ENCODE measurements around the gene MUC2.

Gene MUC2

DNA sequence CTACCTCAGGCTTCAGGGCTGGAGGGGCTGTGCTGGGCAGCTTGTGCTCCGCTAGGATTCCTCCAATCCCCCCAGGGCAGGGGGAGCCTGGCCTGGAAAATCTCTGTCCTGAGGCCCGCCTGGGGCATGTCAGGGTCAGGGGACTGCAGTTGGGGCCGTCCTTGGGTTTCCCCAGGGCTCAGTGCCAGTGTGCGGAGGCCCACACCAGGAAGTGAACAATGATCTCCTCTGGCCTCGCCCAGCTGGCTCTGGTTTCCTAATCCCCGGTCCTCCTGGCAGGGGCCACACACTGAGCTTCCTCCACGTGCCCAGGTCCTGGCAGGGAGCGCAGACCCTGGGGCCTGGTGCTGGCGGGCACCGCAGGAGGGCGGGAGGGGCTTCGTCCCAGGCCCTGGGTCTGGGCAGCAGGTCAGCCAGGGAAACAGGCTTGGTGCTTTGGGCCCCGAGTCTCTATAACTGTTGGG, 1.4 kb upstream of the MUC2 start:
- peak; percentile 49 for DNase-seq

DNA sequence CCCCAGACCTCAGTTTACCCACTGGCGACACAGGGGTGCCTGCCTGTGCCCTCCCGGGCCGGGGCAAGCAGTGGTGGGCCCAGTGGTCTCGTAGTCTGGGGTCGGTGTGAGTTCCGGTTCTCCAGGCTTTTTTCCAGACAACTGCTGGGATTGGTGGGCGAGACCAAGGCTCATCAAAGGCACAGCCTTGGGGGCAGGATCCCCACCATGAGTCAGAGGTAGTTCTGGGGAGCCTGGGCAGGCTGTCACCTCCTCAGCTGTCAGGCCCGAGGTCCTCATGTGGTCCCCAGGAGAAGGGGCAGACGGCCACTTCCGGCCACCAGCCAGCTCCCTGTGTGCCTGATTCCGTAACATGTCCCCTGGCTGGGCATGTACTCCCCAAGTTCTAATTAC, 827 bp upstream of the MUC2 start:
- no peak for DNase-seq

DNA sequence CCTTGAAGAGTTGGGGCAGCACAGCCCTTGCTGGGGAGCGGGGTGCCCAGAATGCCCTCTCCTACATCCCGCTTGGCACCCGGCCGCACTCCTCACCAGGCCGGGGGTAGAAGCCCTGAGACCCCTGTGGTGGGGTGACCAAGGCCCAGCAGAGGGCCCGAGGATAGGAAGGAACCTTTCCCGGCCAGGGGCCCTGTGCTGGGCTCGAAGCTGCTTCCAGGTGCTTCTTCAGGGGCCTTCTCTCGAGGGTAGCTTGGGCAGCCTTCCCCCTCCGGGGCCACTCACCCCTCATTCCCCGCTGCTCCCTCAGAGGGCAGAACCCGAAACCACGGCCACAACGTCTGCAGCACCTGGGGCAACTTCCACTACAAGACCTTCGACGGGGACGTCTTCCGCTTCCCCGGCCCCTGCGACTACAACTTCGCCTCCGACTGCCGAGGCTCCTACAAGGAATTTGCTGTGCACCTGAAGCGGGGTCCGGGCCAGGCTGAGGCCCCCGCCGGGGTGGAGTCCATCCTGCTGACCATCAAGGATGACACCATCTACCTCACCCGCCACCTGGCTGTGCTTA, 752 bp downstream of the MUC2 start:
- no peak for DNase-seq

DNA sequence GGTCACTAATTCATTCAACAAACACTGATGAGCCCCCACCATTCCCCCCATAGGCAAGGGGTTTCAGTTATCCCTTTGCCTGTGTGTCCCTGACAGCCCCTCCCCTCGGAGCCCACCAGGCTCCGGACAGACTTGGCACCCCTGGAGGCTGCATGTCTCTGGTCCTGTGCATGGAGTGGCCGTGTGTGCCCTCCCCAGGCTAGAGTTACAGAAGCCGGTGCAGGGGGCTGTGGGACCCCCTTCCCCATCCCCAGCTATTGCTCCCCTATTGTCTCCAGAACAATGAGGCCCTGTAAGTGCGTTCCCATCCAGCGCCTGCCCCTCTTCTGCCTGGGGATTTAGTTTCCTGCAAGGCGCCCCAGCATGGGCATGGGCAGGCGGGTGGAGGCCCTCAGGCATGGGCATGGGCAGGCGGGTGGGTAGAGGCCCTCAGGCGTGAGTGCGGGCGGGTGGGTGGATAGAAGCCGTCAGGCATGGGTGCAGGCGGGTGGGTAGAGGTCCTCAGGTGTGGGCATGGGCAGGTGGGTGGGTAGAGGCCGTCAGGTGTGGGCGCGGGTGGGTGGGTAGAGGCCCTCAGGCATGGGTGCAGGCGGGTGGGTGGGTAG, 1.5 kb downstream of the MUC2 start:
- no peak for DNase-seq

DNA sequence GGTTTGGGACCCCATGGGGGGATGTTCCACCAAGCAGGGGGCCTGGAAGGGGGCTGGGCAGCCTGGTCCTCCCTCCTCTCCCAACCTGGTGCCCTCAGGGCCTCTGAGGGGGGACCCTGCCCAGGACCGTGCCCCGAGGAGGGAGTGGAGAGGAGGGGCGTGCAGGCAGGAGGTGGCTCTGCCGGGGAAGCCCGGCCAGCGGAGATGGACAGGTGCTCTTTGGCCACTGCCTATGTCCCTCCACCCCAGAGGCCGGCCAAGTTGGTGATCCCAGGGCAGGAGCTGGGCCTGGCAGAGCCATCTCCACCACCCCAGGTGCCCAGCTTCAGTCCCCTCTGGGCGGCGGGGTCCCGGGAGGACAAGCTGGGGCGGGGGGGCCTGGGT, 2.4 kb downstream of the MUC2 start:
- no peak for DNase-seq

DNA sequence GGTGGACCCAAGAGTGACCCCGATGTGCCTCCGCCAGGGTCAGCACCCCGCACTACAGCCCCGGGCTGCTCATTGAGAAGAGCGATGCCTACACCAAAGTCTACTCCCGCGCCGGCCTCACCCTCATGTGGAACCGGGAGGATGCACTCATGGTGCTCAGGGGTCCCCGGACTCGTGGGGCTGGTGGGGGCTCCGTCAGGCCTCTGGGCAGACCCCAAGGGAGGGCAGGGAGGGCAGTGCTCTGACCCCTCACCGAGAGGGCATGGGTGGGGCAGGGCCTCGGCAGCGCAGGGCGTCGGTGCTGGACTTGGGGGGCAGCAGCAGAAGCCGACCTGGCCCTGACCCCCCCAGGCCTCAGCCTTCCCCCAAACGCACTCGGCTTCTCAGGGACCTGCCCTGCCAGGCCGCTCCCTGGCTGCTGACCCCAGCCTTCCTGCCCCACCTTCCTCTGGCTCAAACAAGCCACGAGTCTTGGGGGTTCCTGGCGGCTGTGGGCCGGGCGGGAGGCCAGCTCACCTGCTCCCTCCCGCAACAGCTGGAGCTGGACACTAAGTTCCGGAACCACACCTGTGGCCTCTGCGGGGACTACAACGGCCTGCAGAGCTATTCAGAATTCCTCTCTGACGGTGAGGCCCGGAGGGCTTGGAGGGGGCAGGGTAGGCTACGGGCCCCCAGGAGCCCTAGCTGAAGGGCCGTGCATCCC, 2.9 kb downstream of the MUC2 start:
- DNase-seq = no peak

DNA sequence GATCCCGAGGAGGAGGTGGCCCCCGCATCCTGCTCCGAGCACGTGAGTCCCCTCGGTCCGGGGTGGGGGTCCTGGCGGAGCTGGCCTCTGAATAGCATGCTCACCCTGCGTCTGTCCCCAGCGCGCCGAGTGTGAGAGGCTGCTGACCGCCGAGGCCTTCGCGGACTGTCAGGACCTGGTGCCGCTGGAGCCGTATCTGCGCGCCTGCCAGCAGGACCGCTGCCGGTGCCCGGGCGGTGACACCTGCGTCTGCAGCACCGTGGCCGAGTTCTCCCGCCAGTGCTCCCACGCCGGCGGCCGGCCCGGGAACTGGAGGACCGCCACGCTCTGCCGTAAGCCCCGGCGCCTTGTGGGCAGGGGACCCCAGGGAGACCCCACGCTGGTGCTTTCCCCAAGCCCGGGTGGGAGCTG, 3.5 kb downstream of the MUC2 start:
- DNase-seq = no peak

DNA sequence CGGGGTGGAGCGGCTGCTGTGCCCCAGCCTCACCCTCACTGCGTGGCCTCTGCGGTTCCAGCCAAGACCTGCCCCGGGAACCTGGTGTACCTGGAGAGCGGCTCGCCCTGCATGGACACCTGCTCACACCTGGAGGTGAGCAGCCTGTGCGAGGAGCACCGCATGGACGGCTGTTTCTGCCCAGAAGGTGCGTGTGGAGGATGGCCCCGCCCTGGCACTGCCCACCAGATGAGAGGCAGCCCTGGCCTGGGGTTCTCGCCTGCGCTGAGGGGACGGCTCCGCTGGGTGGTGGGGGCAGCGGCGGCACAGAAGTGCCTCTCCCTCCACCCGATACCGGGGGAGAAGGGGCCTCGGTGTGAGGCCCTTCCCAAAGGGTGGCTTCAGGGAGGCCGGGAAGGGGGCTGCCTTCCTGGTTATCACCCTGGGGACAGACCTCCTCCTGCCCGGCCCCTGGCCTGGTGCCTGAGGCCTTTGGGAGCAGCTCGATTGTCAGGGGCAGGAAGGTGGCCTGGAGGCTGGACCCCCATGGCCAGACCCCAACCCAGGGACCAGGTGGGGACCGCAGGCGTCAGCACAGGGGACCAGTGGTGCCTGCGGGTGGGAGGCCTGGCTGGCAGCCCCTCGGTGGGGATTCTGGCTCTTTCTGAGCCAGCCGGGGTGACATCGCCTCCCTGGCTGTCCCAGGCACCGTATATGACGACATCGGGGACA, 7.1 kb downstream of the MUC2 start:
- DNase-seq = no peak

DNA sequence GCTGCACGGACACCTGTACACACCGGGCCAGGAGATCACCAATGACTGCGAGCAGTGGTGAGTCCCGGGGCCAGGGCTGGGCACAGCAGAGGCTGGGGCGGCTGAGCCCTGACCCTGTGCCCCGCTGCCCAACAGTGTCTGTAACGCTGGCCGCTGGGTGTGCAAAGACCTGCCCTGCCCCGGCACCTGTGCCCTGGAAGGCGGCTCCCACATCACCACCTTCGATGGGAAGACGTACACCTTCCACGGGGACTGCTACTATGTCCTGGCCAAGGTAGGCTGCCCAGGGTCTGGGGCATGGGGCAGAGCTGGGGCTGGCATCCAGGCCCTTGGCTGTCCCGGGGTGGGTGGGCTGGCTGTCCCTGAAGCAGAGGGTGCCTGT, 7.7 kb downstream of the MUC2 start:
- DNase-seq = no peak

DNA sequence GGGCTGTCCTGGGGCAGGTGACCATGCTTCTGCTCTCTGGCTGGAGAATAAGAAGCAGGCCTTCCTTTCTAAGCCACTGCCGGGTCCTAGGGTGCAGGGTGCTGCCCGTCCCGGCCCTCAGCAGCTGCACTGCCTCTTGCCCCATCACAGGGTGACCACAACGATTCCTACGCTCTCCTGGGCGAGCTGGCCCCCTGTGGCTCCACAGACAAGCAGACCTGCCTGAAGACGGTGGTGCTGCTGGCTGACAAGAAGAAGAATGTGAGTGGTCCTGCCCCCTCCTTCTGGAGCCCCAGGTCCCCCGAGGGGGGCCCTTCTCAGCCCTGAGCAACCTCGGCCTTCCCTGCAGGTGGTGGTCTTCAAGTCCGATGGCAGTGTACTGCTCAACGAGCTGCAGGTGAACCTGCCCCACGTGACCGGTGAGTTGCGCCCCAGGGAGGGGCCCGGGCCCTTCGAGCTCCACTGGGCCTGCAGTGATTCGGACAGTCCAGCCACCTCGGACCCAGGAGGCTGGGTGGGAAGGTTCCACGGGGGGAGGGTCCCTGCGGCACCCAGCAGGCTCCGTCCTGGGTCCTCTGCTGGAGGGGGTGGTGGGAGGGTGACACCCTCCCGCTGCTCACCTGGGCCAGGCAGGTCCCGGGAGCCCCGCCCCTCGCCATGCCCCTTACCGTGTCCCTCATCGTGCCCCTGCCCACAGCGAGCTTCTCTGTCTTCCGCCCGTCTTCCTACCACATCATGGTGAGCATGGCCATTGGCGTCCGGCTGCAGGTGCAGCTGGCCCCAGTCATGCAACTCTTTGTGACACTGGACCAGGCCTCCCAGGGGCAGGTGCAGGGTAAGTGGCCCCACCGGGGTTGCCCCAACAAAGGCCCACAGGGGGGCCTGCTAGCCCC, 8.3 kb downstream of the MUC2 start:
- no peak for DNase-seq

DNA sequence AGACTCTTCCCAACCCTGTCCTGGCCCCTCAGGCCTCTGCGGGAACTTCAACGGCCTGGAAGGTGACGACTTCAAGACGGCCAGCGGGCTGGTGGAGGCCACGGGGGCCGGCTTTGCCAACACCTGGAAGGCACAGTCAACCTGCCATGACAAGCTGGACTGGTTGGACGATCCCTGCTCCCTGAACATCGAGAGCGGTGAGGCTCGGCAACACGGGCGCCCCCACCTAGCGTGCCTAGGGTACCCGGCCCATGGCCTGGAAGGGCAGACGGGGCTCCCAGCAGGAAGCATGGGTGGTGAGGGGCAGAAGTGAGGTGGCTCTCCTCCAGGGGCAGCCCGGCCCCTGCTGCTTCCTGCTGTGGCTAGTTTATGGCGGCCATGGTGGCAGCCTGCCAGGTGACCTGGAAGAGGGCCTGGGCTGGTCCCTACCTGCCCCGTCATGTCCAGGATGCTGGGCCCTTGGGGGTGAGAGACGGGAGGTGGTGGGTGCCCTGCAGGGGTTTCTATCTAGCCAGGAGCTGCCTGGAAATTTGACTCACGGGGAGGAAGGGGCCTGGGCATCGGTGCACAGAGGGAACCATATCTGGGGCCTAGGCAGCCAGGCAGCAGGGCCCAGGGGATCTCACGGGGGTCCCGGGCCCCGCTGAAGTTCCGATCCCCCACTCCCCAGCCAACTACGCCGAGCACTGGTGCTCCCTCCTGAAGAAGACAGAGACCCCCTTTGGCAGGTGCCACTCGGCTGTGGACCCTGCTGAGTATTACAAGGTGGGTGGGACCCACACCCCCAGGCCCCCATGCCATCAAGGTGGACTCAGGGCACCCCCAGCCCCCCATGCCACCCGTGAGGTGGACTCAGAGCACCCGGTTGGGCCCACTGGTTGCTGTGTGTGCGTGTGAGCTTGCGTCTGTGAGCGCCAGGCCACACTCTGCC, 9.2 kb downstream of the MUC2 start:
- DNase-seq = no peak

DNA sequence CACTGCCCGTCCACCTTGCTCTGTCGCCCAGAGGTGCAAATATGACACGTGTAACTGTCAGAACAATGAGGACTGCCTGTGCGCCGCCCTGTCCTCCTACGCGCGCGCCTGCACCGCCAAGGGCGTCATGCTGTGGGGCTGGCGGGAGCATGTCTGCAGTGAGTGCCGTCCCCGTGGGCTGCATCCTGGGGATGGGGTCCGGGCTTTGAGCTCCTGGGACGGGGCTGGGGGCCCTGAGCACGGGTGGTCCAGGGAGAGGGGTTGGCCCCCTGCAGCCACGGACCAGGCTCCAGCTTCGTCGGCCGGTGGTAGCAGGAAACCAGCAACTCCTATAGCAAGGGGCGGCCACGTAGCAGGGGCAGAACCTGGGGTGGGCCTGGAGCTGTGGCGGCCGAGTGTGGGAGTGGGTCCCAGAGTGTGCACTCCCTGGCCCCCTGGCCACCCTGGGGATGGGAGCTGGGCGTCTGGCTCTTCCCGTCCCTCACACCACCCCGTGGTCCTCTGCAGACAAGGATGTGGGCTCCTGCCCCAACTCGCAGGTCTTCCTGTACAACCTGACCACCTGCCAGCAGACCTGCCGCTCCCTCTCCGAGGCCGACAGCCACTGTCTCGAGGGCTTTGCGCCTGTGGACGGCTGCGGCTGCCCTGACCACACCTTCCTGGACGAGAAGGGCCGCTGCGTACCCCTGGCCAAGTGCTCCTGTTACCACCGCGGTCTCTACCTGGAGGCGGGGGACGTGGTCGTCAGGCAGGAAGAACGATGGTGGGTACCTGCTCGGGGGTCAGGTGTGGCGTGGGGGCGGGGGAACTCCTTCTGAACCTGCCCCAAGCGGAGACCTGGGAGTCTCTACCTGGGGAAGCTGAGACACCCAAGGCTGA, 10.1 kb downstream of the MUC2 start:
- DNase-seq = no peak

DNA sequence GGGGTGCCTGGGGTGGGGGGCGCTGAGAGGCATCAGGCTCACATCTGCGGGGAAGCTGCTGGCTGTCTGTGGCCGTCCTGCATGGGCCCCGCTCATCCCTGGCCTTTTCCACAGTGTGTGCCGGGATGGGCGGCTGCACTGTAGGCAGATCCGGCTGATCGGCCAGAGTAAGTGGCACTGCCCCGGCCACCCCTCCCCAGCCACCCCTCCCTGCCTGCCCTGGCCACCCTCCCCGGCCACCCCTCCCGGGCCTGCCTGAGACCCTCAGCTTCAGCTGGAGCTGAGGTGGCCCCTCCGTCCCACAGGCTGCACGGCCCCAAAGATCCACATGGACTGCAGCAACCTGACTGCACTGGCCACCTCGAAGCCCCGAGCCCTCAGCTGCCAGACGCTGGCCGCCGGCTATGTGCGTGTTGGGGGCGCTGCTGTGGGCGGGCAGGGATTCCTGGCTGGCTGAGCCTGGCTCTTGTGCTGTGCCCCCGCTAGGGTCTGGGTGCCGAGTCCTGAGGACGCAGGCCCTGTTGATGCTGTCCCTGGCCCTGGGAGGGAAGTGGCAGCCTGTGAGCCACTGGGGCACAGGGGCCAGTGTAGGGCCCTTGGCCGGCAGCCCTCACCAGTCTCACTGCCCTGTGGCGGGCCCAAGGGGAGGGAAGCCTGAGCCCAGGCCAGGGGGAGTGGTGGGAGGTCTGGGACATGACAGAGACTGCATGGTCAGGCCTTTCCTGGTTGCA, 10.9 kb downstream of the MUC2 start:
- no peak for DNase-seq

DNA sequence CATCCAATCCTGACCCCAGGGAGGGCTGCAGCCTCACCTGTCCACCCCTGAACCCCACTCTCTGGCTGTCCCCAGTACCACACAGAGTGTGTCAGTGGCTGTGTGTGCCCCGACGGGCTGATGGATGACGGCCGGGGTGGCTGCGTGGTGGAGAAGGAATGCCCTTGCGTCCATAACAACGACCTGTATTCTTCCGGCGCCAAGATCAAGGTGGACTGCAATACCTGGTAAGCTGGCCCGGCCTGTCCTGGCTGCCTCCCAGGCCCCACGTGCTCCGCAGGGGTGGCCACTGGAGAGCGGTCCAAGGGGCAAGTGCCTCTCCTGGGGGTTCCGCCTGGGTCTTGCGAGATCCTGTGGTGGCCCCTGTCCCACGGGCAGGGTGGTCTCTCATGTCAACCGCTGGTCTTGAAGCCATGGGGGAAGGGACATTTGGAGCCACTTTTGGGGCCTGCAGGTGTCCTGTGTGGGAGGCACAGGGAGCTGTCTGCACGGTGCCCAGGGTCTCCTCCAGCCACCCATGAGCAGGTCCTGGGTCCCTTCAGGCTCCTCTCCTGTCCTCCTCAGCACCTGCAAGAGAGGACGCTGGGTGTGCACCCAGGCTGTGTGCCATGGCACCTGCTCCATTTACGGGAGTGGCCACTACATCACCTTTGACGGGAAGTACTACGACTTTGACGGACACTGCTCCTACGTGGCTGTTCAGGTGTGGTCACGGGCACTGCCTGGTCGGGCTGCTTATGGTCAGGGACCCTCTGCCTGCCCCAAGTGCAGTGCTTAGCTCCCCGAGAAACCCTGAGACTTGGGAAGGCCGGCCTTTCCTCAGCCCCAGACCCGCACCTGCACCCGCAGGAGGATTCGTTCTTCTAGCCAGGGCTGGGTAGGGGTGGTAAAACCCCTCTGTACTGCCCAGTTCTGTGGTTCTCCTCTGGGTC, 11.8 kb downstream of the MUC2 start:
- no peak for DNase-seq

DNA sequence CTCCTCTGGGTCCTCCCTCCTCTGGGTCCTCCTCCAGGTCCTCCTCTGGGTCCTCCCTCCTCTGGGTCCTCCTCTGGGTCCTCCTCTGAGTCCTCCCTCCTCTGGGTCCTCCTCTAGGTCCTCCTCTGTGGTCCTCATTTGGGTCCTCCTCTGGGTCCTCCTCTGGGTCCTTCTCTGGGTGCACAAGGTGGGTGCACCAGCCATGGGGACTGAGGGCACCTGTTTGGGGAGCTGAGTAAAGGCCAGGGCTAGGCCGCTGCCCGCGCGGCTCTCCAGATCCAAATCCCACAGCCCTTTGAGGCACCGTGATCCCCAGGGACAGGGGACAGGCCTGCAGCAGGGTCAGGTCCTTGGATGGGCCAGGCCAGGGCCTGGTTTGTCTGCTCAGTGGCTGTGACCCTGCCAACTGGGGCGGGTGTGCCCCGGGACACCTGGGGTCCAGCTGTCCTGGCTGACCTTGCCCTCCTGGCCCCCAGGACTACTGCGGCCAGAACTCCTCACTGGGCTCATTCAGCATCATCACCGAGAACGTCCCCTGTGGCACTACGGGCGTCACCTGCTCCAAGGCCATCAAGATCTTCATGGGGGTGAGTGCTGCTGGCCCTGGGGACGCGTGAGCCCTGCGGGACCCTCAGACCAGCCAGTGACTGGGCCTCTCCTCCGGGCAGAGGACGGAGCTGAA, 12.7 kb downstream of the MUC2 start:
- DNase-seq = no peak

DNA sequence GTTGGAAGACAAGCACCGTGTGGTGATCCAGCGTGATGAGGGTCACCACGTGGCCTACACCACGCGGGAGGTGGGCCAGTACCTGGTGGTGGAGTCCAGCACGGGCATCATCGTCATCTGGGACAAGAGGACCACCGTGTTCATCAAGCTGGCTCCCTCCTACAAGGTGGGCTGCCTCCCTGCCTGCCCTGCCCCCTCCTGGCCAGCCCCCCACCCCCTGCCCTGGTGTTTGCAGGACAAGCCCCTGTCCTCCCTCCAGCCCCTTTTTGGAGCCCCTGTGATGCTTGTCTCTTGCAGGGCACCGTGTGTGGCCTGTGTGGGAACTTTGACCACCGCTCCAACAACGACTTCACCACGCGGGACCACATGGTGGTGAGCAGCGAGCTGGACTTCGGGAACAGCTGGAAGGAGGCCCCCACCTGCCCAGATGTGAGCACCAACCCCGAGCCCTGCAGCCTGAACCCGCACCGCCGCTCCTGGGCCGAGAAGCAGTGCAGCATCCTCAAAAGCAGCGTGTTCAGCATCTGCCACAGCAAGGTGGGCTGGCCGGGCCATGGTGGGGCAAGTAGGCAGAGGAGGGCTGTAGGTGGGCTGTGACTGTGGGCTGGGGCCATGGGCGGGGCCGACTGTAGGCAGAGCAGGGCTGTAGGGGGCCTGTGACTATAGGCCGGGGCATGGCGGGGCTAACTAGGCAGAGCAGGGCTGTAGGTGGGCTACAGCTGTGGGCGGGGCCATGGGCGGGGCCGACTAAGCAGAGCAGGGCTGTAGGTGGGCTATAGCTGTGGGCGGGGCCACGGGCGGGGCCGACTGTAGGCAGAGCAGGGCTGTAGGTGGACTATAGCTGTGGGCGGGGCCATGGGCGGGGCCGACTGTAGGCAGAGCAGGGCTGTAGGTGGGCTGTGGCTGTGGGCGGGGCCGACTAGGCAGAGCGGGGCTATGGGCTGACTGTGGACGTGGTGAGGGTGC, 13.6 kb downstream of the MUC2 start:
- DNase-seq = no peak

Data from NCI-H2029 treated with DMSO at 0.1 percent for 48 hours (cell line).